Suprapubic skin (tissue), 3 donors: ENCODE results near the gene TRUB2.

ENCODE experiments used
- EP300 ChIP-seq: sonication (generic); formaldehyde crosslinking; IDR thresholded peaks from one replicate; pipeline ENCODE4 v1.6.1; 2017; ENCODE audit warnings: antibody characterized with exemption
- TF ChIP-seq, protein P1 (sequence below), 2 donors: fragments of 200-600 bp in 1 of 2; fragments of 450-650 bp in 1 of 2; sonication (generic) in 1 of 2; IDR thresholded peaks; one replicate each; pipeline ENCODE4 v1.5.1; 2016 to 2019; ENCODE audit warnings: antibody characterized with exemption in 2 of 2, mild to moderate bottlenecking in 1 of 2, moderate library complexity in 1 of 2

GRCh38 chr9:128323791-128324190 lies 1.5 kb upstream of the TRUB2 start:
- TF ChIP-seq, protein P1, sequence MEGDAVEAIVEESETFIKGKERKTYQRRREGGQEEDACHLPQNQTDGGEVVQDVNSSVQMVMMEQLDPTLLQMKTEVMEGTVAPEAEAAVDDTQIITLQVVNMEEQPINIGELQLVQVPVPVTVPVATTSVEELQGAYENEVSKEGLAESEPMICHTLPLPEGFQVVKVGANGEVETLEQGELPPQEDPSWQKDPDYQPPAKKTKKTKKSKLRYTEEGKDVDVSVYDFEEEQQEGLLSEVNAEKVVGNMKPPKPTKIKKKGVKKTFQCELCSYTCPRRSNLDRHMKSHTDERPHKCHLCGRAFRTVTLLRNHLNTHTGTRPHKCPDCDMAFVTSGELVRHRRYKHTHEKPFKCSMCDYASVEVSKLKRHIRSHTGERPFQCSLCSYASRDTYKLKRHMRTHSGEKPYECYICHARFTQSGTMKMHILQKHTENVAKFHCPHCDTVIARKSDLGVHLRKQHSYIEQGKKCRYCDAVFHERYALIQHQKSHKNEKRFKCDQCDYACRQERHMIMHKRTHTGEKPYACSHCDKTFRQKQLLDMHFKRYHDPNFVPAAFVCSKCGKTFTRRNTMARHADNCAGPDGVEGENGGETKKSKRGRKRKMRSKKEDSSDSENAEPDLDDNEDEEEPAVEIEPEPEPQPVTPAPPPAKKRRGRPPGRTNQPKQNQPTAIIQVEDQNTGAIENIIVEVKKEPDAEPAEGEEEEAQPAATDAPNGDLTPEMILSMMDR (IDR thresholded peaks at IDR 0.05): no peak
- TF ChIP-seq EP300: no peak
